ENCODE results near the gene VEGFB.

Gene VEGFB

GRCh38 chr11:64233913-64234586 lies at the start of gene VEGFB:
Gene VEGFB, plus strand, starts transcription at chr11:64234584. Its CDS starts 250 bp downstream, at chr11:64234834.
- Histone ChIP-seq H3K9me3 (ENCODE audit: low read length) (no peaks in the 10 kb centered on the region), H2AFZ (ENCODE audit: low read depth, low read length) (no peak within 1 kb of the TSS), H3K4me3 (ENCODE audit: low read length) (no peak within 1 kb of the TSS), H3K36me3 (ENCODE audit: insufficient read depth, low read length) (no peaks in the 10 kb centered on the region), H3K4me1 (ENCODE audit: insufficient read depth, low read length) (peaks cover 15% of the 10 kb centered on the region), H3K27me3 (ENCODE audit: insufficient read depth, low read length) (no peaks in the 10 kb centered on the region)

GRCh38 chr11:64185175-64185692 lies 49.1 kb upstream of the VEGFB start:
- Histone ChIP-seq H3K4me1 (ENCODE audit: insufficient read depth, low read length) (peaks cover 12% of the 10 kb centered on the region), H3K27me3 (ENCODE audit: insufficient read depth, low read length) (no peaks in the 10 kb centered on the region), H3K4me3 (ENCODE audit: low read length) (peak overlapping the region; percentile 68), H3K36me3 (ENCODE audit: insufficient read depth, low read length) (peaks cover 11% of the 10 kb centered on the region), H3K9me3 (ENCODE audit: low read length) (no peaks in the 10 kb centered on the region), H2AFZ (ENCODE audit: low read depth, low read length) (no peak overlapping the region)

- Histone ChIP-seq H2AFZ (ENCODE audit: low read depth, low read length) (no peak within 1 kb of the TSS), H3K27me3 (ENCODE audit: insufficient read depth, low read length) (no peaks in the 10 kb centered on the region), H3K36me3 (ENCODE audit: insufficient read depth, low read length) (peaks cover 15% of the 10 kb centered on the region)
These were observed 48.5 kb upstream of the VEGFB start, which contains the start of gene STIP1 for GRCh38 chr11:64185693-64186491. Gene STIP1, plus strand, starts transcription at chr11:64186171. Its CDS starts 91 bp downstream, at chr11:64186262.

GRCh38 chr11:64186492-64187165 lies 47.8 kb upstream of the VEGFB start:
- no peaks in the 10 kb centered on the region for H3K9me3 ChIP-seq (ENCODE audit: low read length)
- peaks cover 15% of the 10 kb centered on the region for H3K36me3 ChIP-seq (ENCODE audit: insufficient read depth, low read length)
- H2AFZ ChIP-seq (ENCODE audit: low read depth, low read length), result no peak overlapping the region
- H3K4me3 ChIP-seq (ENCODE audit: low read length), result no peak overlapping the region
- H3K4me1 ChIP-seq (ENCODE audit: insufficient read depth, low read length), result peaks cover 7% of the 10 kb centered on the region
- no peaks in the 10 kb centered on the region for H3K27me3 ChIP-seq (ENCODE audit: insufficient read depth, low read length)

More at GRCh38 chr11:64185693-64186491, 48.5 kb upstream of the VEGFB start, which contains the start of gene STIP1:
- Histone ChIP-seq H3K4me3 (ENCODE audit: low read length) (peak within 1 kb of the TSS; percentile 68), H3K9me3 (ENCODE audit: low read length) (no peaks in the 10 kb centered on the region), H3K4me1 (ENCODE audit: insufficient read depth, low read length) (peaks cover 12% of the 10 kb centered on the region)

GRCh38 chr11:64192434-64192833 lies 42.0 kb upstream of the VEGFB start:
- Histone ChIP-seq H3K9me3 (ENCODE audit: low read length) (no peaks in the 10 kb centered on the region), H3K27me3 (ENCODE audit: insufficient read depth, low read length) (no peaks in the 10 kb centered on the region), H3K4me1 (ENCODE audit: insufficient read depth, low read length) (peaks cover 3% of the 10 kb centered on the region), H3K36me3 (ENCODE audit: insufficient read depth, low read length) (peaks cover 67% of the 10 kb centered on the region), H2AFZ (ENCODE audit: low read depth, low read length) (no peak overlapping the region), H3K4me3 (ENCODE audit: low read length) (no peak overlapping the region)

- no peak overlapping the region for H3K4me3 ChIP-seq (ENCODE audit: low read length)
- no peak overlapping the region for H2AFZ ChIP-seq (ENCODE audit: low read depth, low read length)
- no peaks in the 10 kb centered on the region for H3K9me3 ChIP-seq (ENCODE audit: low read length)
- H3K27me3 ChIP-seq (ENCODE audit: insufficient read depth, low read length), result no peaks in the 10 kb centered on the region
- H3K36me3 ChIP-seq (ENCODE audit: insufficient read depth, low read length), result peaks cover 84% of the 10 kb centered on the region
- no peaks in the 10 kb centered on the region for H3K4me1 ChIP-seq (ENCODE audit: insufficient read depth, low read length)
These were observed 37.8 kb upstream of the VEGFB start for GRCh38 chr11:64196626-64197025.

- H3K36me3 ChIP-seq (ENCODE audit: insufficient read depth, low read length), result peaks cover 87% of the 10 kb centered on the region
- no peaks in the 10 kb centered on the region for H3K4me1 ChIP-seq (ENCODE audit: insufficient read depth, low read length)
- no peaks in the 10 kb centered on the region for H3K27me3 ChIP-seq (ENCODE audit: insufficient read depth, low read length)
These were observed 35.9 kb upstream of the VEGFB start for GRCh38 chr11:64198511-64198910.

GRCh38 chr11:64201543-64201942 lies 32.8 kb upstream of the VEGFB start:
- Histone ChIP-seq H2AFZ (ENCODE audit: low read depth, low read length) (no peak overlapping the region), H3K4me1 (ENCODE audit: insufficient read depth, low read length) (no peaks in the 10 kb centered on the region), H3K36me3 (ENCODE audit: insufficient read depth, low read length) (peaks cover 78% of the 10 kb centered on the region)

More at GRCh38 chr11:64198511-64198910, 35.9 kb upstream of the VEGFB start:
- Histone ChIP-seq H2AFZ (ENCODE audit: low read depth, low read length) (no peak overlapping the region), H3K4me3 (ENCODE audit: low read length) (no peak overlapping the region), H3K9me3 (ENCODE audit: low read length) (no peaks in the 10 kb centered on the region)

GRCh38 chr11:64202992-64203391 lies 31.4 kb upstream of the VEGFB start:
- no peak overlapping the region for H3K4me3 ChIP-seq (ENCODE audit: low read length)
- H3K9me3 ChIP-seq (ENCODE audit: low read length), result no peaks in the 10 kb centered on the region
- no peak overlapping the region for H2AFZ ChIP-seq (ENCODE audit: low read depth, low read length)
- H3K27me3 ChIP-seq (ENCODE audit: insufficient read depth, low read length), result no peaks in the 10 kb centered on the region
- peaks cover 66% of the 10 kb centered on the region for H3K36me3 ChIP-seq (ENCODE audit: insufficient read depth, low read length)
- H3K4me1 ChIP-seq (ENCODE audit: insufficient read depth, low read length), result peaks cover 3% of the 10 kb centered on the region

More at GRCh38 chr11:64201543-64201942, 32.8 kb upstream of the VEGFB start:
- H3K9me3 ChIP-seq (ENCODE audit: low read length), result no peaks in the 10 kb centered on the region
- no peak overlapping the region for H3K4me3 ChIP-seq (ENCODE audit: low read length)
- H3K27me3 ChIP-seq (ENCODE audit: insufficient read depth, low read length), result no peaks in the 10 kb centered on the region

GRCh38 chr11:64203421-64204079 lies 30.8 kb upstream of the VEGFB start:
- Histone ChIP-seq H3K9me3 (ENCODE audit: low read length) (no peaks in the 10 kb centered on the region), H3K36me3 (ENCODE audit: insufficient read depth, low read length) (peaks cover 60% of the 10 kb centered on the region), H3K4me1 (ENCODE audit: insufficient read depth, low read length) (peaks cover 3% of the 10 kb centered on the region), H2AFZ (ENCODE audit: low read depth, low read length) (no peak overlapping the region), H3K27me3 (ENCODE audit: insufficient read depth, low read length) (no peaks in the 10 kb centered on the region), H3K4me3 (ENCODE audit: low read length) (no peak overlapping the region)

- Histone ChIP-seq H3K9me3 (ENCODE audit: low read length) (no peaks in the 10 kb centered on the region), H2AFZ (ENCODE audit: low read depth, low read length) (no peak overlapping the region), H3K27me3 (ENCODE audit: insufficient read depth, low read length) (no peaks in the 10 kb centered on the region), H3K4me1 (ENCODE audit: insufficient read depth, low read length) (peaks cover 3% of the 10 kb centered on the region), H3K4me3 (ENCODE audit: low read length) (no peak overlapping the region), H3K36me3 (ENCODE audit: insufficient read depth, low read length) (peaks cover 59% of the 10 kb centered on the region)
These were observed 30.3 kb upstream of the VEGFB start for GRCh38 chr11:64204080-64204440.

- H3K9me3 ChIP-seq (ENCODE audit: low read length), result no peaks in the 10 kb centered on the region
- no peak overlapping the region for H2AFZ ChIP-seq (ENCODE audit: low read depth, low read length)
- H3K27me3 ChIP-seq (ENCODE audit: insufficient read depth, low read length), result no peaks in the 10 kb centered on the region
- peaks cover 59% of the 10 kb centered on the region for H3K36me3 ChIP-seq (ENCODE audit: insufficient read depth, low read length)
- H3K4me3 ChIP-seq (ENCODE audit: low read length), result no peak overlapping the region
- H3K4me1 ChIP-seq (ENCODE audit: insufficient read depth, low read length), result peaks cover 3% of the 10 kb centered on the region
These were observed 29.9 kb upstream of the VEGFB start for GRCh38 chr11:64204464-64204989.

Data from neuron (in vitro differentiated cells).